Caki2 (cell line): ENCODE measurements around the gene PARP16. TPM values are rescaled to one million over a fixed set of nuclear protein-coding genes. Genes with fewer than 3 reads are reported as not detected.
"Not testable (repeated sequence)": the region's sequence is repeated elsewhere in the genome, so short reads cannot be mapped to it uniquely, and the experiment has no call there.

Experiments
- DNase-seq: peaks from one replicate; pipeline ENCODE4 v3.0.0-alpha.2; 2015; ENCODE audit warnings: low read depth
- in situ Hi-C: cut with HindIII; loops from 2 replicates; pipeline ENCODE4 v1.10.0; 2016; ENCODE audit warnings: low sequenced_read_pairs, low pct_unique_long_range_greater_than_20kb, mixed read lengths
- total RNA-seq: library from RNA; depleted of rRNA; stranded (reverse); fragments of >200 nt; shearing (Covaris generic); gene quantifications from 2 replicates; pipeline ENCODE4 v1.2.3, GENCODE V29; 2014; ENCODE audit warnings: low replicate concordance

Gene PARP16
- total RNA-seq, 1 experiment from 2014 or later: 16.9 TPM

DNA sequence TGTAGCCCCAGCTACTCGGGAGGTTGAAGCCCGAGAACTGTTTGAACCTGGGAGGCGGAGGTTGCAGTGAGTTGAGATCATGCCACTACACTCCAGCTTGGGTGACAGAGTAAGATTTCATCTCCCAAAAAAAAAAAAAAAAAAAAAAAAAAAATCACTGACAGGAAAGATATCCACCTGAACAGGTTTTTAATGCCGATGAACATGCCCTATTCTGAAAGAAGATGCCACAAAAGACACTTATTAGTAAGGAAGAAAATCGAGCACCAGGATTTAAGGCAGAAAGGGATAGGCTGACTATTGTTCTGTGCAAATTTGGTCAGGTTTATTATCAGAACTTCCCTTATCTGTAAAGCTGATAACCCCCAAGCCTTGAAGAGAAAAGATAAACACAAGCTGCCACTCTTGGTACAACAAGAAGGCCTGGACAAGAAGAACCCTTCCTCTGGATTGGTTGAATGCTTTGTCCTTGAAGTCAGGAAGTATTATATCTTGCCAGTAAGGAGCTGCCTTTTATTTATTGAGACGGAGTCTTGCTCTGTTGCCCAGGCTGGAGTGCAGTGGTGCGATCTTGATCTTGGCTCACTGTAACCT is 2.7 kb upstream of the PARP16 start:
- in situ Hi-C loops: no loop called here
- DNase-seq: no peak

GRCh38 chr15:65287520-65287855 is 805 bp upstream of the PARP16 start:
- in situ Hi-C loops: no loop called here

GRCh38 chr15:65286069-65286703 is 497 bp downstream of the PARP16 start:
- DNase-seq: no peak
- in situ Hi-C loops: no loop called here

More at GRCh38 chr15:65287520-65287855, 805 bp upstream of the PARP16 start:
- DNase-seq: no peak

GRCh38 chr15:65285291-65286068 is 1.2 kb downstream of the PARP16 start:
- no peak for DNase-seq
- in situ Hi-C loops: no loop called here

GRCh38 chr15:65278480-65278879 is 8.2 kb downstream of the PARP16 start:
- in situ Hi-C loops: no loop called here

DNA sequence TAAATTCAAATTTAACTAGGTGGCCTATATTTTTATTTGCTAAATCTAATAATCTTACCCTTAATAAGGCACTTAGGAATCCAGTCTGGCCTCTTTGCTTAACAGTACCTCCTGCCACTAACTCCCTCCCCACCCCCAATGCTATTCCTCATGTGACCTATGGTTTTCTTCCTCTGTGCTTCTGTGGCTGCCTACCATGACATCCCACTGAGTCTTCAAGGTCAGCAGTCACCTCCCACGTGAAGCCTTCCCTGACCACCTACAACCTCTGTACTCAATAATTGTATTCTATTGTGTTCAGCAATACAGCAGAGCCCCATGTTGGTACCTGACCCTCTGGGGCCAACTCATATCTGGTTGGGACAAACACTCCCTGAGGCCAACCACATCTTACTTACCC is 9.7 kb downstream of the PARP16 start:
- DNase-seq: no peak
- in situ Hi-C loops: no loop called here

More at GRCh38 chr15:65278480-65278879, 8.2 kb downstream of the PARP16 start:
- DNase-seq: no peak

GRCh38 chr15:65275728-65276126 is 11.0 kb downstream of the PARP16 start:
- in situ Hi-C loops: no loop called here
- peak; percentile 30 for DNase-seq

- no peak for DNase-seq
- in situ Hi-C loops: no loop called here
These were observed 11.5 kb downstream of the PARP16 start for GRCh38 chr15:65275104-65275727.

GRCh38 chr15:65270811-65271545 is 15.7 kb downstream of the PARP16 start:
- DNase-seq: peak; percentile 50
- in situ Hi-C loops: not testable (repeated sequence)

DNA sequence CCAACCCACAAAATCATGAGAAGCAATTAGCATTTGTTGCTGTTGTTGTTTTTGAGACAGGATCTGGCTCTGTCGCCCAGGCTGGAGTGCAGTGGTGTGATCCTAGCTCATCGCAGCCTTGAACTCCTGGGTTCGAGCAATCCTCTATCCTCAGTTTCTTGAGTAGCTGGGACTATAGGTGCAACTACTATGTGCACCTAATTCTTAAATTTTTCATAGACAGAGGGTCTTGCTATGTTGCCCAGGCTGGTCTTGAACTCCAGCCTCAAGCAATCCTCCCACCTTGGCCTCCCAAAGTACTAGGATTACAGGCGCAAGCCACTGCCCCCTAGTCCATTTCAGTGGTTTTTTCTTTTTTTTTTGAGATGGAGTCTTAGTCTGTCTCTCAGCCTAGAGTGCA is 18.3 kb downstream of the PARP16 start:
- in situ Hi-C loops: no loop called here
- DNase-seq: no peak

DNA sequence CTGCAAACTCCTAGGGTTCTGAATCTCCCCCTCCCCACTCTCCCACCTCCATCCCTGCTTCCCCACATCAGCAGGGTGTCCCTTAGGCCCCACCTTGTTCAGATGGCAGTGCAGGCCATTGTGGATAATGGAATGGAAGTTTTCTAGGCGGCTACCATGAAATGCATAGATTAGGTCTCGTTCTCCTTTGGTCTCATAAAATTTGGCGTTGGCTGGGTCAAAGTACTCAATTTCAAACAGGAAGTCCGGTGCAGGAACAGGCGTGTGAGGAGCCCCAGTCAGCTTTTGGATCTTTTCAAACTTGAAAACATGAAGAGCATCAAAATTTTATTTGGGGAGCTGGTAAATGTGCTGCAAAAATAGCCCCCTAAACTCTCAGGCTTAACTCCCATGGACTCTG is 20.2 kb downstream of the PARP16 start:
- no peak for DNase-seq
- in situ Hi-C loops: no loop called here

- in situ Hi-C loops: no loop called here
- no peak for DNase-seq
These were observed 21.7 kb downstream of the PARP16 start for GRCh38 chr15:65264863-65265430.

- no peak for DNase-seq
- in situ Hi-C loops: no loop called here
These were observed 23.4 kb downstream of the PARP16 start for GRCh38 chr15:65263313-65263712.

GRCh38 chr15:65260968-65261367 is 25.7 kb downstream of the PARP16 start:
- in situ Hi-C loops: no loop called here
- no peak for DNase-seq

DNA sequence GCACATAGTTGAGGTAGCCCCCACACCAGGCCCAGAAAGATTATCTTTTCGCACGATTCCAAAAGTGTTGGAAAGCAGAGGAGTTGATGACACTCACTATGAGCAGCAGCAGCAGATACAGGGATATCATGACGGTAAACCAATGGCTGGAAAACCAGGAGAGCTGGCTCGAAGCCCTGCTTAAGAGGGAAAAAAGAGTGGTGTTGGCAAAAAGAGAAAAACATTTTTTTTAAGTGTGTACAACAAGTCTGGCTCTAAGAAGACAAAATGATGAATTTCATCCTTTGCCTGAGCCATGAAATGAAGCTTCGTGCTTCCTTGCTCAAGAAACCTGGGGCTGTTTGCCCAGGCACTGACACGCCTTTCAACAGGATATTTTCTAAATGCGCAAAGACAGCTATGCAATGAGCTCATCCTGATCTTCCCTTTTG is 27.3 kb downstream of the PARP16 start:
- in situ Hi-C loops: no loop called here
- DNase-seq: no peak

GRCh38 chr15:65258375-65259262 is 28.1 kb downstream of the PARP16 start:
- no peak for DNase-seq
- in situ Hi-C loops: no loop called here

- no peak for DNase-seq
- in situ Hi-C loops: no loop called here
These were observed 31.1 kb downstream of the PARP16 start for GRCh38 chr15:65255486-65256140.
